ENCODE measurements around the gene DCX. TPM values are rescaled to one million over a fixed set of nuclear protein-coding genes. Genes with fewer than 3 reads are reported as not detected.

Gene DCX
- total and polyA plus RNA-seq, 2 donors (not counting 1 experiment from before 2014, with no cell fraction given), result not detected

DNA sequence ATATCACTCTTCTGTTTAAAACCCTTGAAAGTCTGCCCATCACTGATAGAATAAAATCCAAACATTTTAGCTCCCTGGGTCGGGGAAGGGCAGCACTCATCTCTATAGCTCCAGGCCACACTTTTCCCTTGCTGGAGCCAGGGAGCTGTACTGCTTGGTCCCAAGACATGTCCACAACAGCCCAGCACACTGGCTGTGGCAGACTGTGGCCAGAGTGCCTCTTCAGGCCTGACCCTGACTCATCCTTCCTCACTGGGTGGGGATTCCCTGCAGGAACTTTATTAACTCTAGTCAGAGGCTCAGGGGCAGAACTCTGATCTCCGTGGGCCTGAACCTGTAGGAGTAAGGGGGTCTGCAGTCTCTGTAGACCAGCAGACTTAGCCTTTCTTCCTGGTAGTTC is 71.9 kb downstream of the DCX start:
- Histone ChIP-seq H2AFZ (ENCODE audit: insufficient read depth, low read depth, low read length, poor library complexity, severe bottlenecking) (no peak overlapping the region), H3K4me3 (ENCODE audit: control extremely low read depth in 1 of 5, extremely low read depth in 1 of 5, insufficient read depth in 1 of 5, low read depth in 2 of 5, low read length in 4 of 5) (no peak overlapping the region), H4K20me1 (ENCODE audit: control insufficient read depth, insufficient read depth, low read length, poor library complexity, severe bottlenecking) (no peaks in the 10 kb centered on the region), H3K36me3 (replicated peaks in 1 of 2; ENCODE audit: control extremely low read depth in 1 of 2, control insufficient read depth in 1 of 2, extremely low read depth in 1 of 2, insufficient read depth in 2 of 2, low read length in 1 of 2) (no peaks in the 10 kb centered on the region), H3K9me3 (ENCODE audit: control extremely low read depth in 1 of 3, control insufficient read depth in 2 of 3, insufficient read depth in 1 of 3, low read length in 2 of 3) (no peaks in the 10 kb centered on the region), H3K9ac (ENCODE audit: low read length) (no peak overlapping the region), H3K27me3 (replicated peaks in 1 of 4; ENCODE audit: control extremely low read depth in 1 of 4, control insufficient read depth in 3 of 4, insufficient read depth in 4 of 4, low read length in 3 of 4) (no peaks in the 10 kb centered on the region), H3K4me2 (replicated peaks; ENCODE audit: low read depth, low read length, poor library complexity, severe bottlenecking) (no peak overlapping the region), H3K4me1 (ENCODE audit: control insufficient read depth in 2 of 2, insufficient read depth in 2 of 2, low read length in 2 of 2) (no peaks in the 10 kb centered on the region), H3K79me2 (ENCODE audit: control insufficient read depth, insufficient read depth, low read length) (no peaks in the 10 kb centered on the region), H3K27ac (ENCODE audit: low read length in 2 of 2) (no peak overlapping the region)
- CTCF ChIA-PET, result no interaction called here
- intact Hi-C loops (cut with micrococcal nuclease), result no loop called here
- H3K27me3 Mint-ChIP-seq, result no peaks in the 10 kb centered on the region
- no peak for ATAC-seq (ENCODE audit: low read depth)
- no peak for TF ChIP-seq EZH2 (IDR thresholded peaks at IDR 0.05; ENCODE audit: borderline replicate concordance, insufficient read depth, low read depth, low read length, poor library complexity, severe bottlenecking)
- TF ChIP-seq CTCF (IDR thresholded peaks at IDR 0.05), result no peak
- no peak for DNase-seq
- no peak overlapping the region for H3K27ac Mint-ChIP-seq
- H3K9me3 Mint-ChIP-seq (ENCODE audit: insufficient read depth), result no peaks in the 10 kb centered on the region
- H3K4me1 Mint-ChIP-seq, result no peaks in the 10 kb centered on the region
- 90% methylated on average over 2 of the region's 2 CpGs for WGBS (ENCODE audit: insufficient coverage)
- no peak overlapping the region for H3K4me3 Mint-ChIP-seq
- POLR2A ChIA-PET, result no interaction called here

DNA sequence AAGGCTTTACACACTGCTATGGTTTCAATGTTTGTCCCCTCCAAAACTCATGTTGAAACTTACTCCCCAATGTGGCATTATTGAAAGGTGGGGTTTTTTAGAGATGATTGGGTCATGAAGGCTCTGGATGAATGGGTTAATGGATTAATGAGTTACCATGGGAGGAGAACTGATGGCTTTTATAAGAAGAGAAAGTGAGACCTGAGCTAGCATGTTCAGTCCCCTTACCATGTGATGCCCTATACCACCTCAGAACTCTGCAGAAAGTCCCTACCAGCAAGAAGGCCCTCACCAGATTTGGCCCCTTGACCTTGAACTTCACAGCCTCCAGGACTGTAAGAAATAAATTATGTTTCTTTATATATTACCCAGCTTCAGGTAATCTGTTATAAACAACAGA is 72.8 kb downstream of the DCX start:
- H3K9me3 Mint-ChIP-seq (ENCODE audit: insufficient read depth), result no peaks in the 10 kb centered on the region
- CTCF ChIA-PET, result no interaction called here

More for the DNA sequence above, 72.8 kb downstream of the DCX start:
- TF ChIP-seq CTCF (IDR thresholded peaks at IDR 0.05), result no peak
- TF ChIP-seq EZH2 (IDR thresholded peaks at IDR 0.05; ENCODE audit: borderline replicate concordance, insufficient read depth, low read depth, low read length, poor library complexity, severe bottlenecking), result no peak
- Histone ChIP-seq H2AFZ (ENCODE audit: insufficient read depth, low read depth, low read length, poor library complexity, severe bottlenecking) (no peak overlapping the region), H3K4me3 (ENCODE audit: control extremely low read depth in 1 of 5, extremely low read depth in 1 of 5, insufficient read depth in 1 of 5, low read depth in 2 of 5, low read length in 4 of 5) (no peak overlapping the region), H3K27me3 (replicated peaks in 1 of 4; ENCODE audit: control extremely low read depth in 1 of 4, control insufficient read depth in 3 of 4, insufficient read depth in 4 of 4, low read length in 3 of 4) (no peaks in the 10 kb centered on the region), H4K20me1 (ENCODE audit: control insufficient read depth, insufficient read depth, low read length, poor library complexity, severe bottlenecking) (no peaks in the 10 kb centered on the region), H3K36me3 (replicated peaks in 1 of 2; ENCODE audit: control extremely low read depth in 1 of 2, control insufficient read depth in 1 of 2, extremely low read depth in 1 of 2, insufficient read depth in 2 of 2, low read length in 1 of 2) (no peaks in the 10 kb centered on the region), H3K27ac (ENCODE audit: low read length in 2 of 2) (no peak overlapping the region), H3K4me2 (replicated peaks; ENCODE audit: low read depth, low read length, poor library complexity, severe bottlenecking) (no peak overlapping the region), H3K9me3 (ENCODE audit: control extremely low read depth in 1 of 3, control insufficient read depth in 2 of 3, insufficient read depth in 1 of 3, low read length in 2 of 3) (no peaks in the 10 kb centered on the region), H3K79me2 (ENCODE audit: control insufficient read depth, insufficient read depth, low read length) (no peaks in the 10 kb centered on the region), H3K9ac (ENCODE audit: low read length) (no peak overlapping the region), H3K4me1 (ENCODE audit: control insufficient read depth in 2 of 2, insufficient read depth in 2 of 2, low read length in 2 of 2) (no peaks in the 10 kb centered on the region)
- POLR2A ChIA-PET, result no interaction called here
- no peaks in the 10 kb centered on the region for H3K27me3 Mint-ChIP-seq
- intact Hi-C loops (cut with micrococcal nuclease), result no loop called here
- H3K4me3 Mint-ChIP-seq, result no peak overlapping the region
- H3K27ac Mint-ChIP-seq, result no peak overlapping the region
- ATAC-seq (ENCODE audit: low read depth), result no peak
- no peaks in the 10 kb centered on the region for H3K4me1 Mint-ChIP-seq
- no peak for DNase-seq

Measured in B cell (primary cell).